HG02852 (cell line): ENCODE results near the gene PSMD14.

Experiments
- ATAC-seq: cut with Tn5 transposase; IDR thresholded peaks from one replicate; pipeline ENCODE4 v1.9.1; 2021; ENCODE audit warnings: mild to moderate bottlenecking, moderate library complexity; ENCODE audit not compliant: unreplicated experiment

The PSMD14 gene

DNA sequence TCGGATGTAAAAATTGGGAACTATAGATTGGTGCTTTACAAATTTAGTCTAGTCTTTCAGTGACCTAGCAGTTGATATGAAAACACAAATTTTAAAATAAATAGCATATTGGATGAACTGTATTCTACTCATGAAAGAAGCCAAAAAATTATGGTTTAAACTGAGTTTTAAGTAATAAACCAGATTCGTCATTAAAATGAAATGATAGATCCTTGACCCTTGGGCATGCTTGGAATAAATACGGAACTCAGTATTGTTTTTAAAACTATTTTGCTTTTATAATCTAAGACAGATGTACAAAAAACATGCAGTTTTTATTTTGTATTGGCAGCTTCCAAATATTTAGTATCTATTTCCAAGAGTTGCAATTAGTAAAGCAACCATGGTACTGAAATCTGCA lies 73.3 kb downstream of the PSMD14 start:
- ATAC-seq = no peak

- no peak for ATAC-seq
Observed at GRCh38 chr2:161382747-161383146, 74.5 kb downstream of the PSMD14 start.

- peak; percentile 85 for ATAC-seq
Observed at GRCh38 chr2:161384864-161385263, 76.6 kb downstream of the PSMD14 start.

DNA sequence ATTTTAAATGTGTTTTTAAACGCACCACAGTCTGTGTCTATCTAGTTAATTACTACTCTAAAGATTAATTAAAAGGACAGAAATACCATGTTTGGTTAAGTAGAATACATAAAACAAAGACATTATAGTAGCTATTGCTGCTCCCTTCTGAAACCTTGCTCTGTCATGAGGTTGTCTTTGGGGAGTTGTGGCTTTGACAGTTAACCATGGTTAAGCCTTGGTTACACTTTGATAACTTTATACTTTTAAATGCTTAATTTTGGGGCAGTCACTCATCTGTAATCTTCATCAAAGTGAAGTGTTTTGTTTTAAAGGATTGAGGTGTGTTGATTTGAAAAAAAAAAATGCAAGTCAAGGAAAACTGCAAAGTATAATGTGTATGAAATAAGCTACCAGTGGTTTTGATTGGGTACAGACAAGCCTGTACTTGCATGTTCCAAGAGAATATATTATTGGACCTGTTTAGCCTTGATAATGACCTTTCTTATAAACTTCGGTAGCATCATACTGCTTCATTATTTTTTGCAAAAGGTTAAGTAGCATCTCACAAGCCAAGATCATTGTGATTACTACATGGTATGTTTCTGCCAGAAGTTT lies 78.1 kb downstream of the PSMD14 start:
- peak; percentile 40 for ATAC-seq

DNA sequence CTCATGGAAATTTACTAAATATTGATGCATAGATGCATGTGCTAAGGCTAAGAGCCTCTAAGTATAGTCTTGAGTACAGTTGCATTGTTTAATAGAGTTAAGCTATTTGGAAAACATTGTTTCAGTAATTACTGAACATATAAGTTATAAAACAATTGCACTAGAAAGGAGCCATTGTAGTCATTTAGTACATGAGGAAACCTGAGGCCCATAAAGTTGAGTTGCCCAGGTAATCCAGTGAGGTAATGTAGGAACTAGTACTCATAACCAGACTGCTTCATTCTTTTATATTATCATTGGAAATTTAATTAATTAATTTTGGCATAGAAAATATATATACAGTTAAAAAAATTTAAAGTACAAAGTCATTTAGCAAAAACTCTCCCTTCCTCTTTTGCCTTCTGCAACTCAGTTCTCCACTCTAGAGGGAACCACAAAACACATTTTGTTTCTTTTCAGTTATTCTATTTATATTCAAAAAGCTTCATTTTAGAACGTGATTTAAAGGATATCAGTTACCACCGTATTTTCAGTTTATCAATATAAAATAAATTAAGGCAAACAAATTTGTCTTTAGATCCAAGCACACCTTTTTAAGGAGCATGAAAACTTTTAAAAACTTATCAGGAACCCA lies 80.0 kb downstream of the PSMD14 start:
- ATAC-seq = peak; percentile 32

DNA sequence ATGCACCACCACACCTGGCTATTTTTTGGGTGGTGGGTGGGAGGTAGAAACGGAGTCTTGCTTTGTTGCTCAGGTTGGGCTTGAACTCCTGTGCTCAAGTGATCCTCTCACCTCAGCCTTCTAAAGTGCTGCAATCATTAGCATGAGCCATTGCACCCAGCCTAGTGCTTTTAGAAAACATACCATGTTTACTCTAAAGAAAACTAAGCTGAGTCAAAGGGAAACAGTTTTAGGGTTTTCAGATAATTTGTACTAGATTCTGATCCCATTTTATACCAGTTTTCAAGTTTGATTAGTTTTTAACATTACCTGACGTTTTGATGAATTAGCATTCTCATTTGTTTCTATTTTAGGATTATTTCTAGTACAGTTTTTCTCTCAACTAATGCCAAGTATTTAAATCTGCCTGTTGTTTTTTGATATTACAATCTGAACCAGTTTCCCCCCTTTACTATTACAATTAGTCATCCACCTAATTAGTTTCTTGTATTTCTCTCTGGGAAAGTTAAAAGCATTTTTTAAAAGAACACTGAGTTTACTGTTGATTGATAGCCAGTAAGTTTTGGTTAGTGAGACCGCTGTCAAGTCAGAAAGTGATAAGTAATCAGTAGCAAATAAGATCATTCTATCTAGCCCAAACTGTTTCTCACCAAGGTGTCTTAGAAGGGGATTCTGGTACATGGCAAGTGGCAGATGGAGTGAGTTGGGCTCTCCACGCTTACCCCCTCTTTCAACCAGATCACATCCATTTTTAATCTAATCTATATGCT lies 83.7 kb downstream of the PSMD14 start:
- ATAC-seq = peak; percentile 40

GRCh38 chr2:161400076-161400475 lies 91.9 kb downstream of the PSMD14 start:
- ATAC-seq = no peak

- ATAC-seq = no peak
Observed at GRCh38 chr2:161402297-161402696, 94.1 kb downstream of the PSMD14 start.

- ATAC-seq = no peak
Observed at GRCh38 chr2:161406316-161406715, 98.1 kb downstream of the PSMD14 start.

DNA sequence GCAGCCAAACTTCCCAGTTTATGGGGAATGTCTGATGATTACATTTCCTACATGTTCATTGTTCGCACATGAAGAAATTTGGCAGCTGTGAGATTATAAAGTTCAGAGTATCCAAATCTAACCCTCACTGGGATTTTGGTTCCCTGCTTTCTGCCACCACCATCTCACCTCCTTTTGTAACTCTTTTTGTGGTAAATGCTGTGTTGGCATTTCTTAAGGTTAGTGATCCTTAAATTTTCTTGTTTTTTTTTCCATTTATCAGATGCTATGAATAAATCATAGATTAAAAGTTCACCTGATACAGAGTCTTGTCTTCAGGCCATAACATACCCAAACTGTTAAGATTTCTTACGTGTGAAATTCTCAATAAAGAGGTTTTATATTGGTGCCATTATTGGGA lies 99.4 kb downstream of the PSMD14 start:
- no peak for ATAC-seq

DNA sequence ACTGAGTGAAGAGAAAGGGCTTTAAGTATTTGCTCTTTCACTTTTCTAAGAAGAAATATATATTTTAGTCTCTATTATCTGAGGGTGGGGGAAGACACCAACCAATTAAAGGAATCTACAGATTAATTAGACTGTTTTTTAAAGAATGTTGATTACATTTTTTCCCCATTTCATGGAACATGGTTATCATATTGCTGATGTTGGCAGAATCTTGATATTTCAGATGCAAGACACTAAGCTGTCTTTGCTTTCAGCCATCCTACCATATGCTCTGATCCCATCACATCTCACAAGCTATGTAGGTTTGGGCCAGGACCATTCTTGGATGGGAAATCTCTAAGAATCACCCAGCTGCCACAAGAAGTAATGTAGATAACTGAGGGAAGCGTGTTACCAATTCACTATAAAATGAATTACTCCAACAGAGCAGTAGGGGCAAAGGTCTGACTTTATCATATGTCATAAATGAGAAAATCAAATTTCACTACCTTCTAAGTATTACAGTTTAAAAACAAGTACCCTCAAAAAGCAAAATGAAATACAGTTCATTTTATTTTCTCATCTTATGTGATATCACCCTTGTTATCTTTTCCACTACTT lies 101.2 kb downstream of the PSMD14 start:
- no peak for ATAC-seq

GRCh38 chr2:161412346-161412745 lies 104.1 kb downstream of the PSMD14 start:
- ATAC-seq = no peak

GRCh38 chr2:161414042-161415033 lies 106.1 kb downstream of the PSMD14 start:
- peak; percentile 41 for ATAC-seq

DNA sequence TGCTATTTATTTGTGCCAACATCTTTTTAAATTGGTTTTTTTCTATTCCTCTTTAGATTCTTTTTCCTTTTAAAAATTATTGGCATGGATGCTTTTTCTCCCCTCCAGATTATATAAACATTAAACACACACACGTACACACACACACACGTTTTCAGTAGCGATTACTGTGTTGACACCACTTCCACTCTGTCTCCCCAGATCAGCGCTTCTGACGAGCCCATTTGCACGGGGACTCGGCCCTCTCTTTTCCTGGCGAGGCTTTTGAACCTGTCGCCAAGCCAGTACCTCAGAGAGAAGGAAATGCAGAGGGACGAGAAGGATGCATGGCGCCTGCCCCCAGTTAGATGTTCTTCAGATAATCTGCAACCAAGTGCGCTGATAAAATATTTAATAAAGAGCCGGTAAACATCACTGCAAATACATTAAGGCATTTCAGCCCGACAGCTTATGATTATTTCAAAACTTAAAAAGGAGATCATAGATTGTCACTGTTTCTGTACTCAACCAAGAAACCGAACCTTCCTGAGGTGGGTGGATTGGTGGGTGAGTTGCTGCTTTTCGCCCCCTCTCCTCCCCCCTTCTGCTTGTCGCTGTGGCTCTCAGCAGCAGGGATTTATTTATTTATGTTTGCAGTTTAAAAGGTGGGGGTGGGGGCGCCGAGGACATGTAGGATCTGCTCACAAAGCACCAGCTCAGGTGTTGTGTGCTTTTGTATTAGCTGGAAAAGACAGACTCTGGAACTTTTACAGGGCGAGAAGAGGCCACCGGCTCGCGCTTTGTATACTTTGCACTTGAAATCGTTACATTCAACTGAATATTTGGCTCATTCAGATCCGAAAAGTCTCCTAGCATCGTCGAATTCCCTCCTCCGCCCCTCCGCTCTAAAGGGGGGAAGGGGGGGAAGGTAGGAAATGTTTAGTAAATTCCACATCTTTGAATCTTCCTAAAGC lies 107.1 kb downstream of the PSMD14 start:
- peak; percentile 31 for ATAC-seq

- ATAC-seq = no peak
Observed at GRCh38 chr2:161415987-161416707, 107.9 kb downstream of the PSMD14 start, which contains the start of gene TBR1. Gene TBR1 (plus strand): TSS chr2:161416297. CDS start chr2:161416411, 114 bp downstream.

DNA sequence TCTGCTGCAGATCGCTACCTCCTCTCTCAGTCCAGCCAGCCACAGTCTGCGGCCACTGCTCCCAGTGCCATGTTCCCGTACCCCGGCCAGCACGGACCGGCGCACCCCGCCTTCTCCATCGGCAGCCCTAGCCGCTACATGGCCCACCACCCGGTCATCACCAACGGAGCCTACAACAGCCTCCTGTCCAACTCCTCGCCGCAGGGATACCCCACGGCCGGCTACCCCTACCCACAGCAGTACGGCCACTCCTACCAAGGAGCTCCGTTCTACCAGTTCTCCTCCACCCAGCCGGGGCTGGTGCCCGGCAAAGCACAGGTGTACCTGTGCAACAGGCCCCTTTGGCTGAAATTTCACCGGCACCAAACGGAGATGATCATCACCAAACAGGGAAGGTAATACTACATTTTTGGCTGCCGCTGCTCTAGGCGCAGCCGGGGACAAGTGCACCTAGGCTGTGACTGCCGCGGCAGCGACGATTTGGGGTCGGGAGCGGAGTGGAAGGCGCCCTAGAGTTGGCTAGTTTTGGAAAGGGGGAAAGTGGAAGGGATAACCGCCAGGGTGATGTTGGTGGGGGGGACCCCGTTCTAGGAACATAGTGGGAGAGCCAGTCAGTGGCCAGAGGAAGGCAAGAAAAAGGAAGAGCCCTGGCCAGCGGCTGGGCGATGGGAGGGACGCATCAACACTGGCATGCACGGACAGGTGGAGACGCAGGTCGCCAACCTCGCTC lies 108.6 kb downstream of the PSMD14 start:
- no peak for ATAC-seq

GRCh38 chr2:161417438-161418274 lies 109.4 kb downstream of the PSMD14 start:
- no peak for ATAC-seq
